Ovary (tissue), 3 donors: ENCODE results near the gene RPL10.

Source experiments
- EP300 ChIP-seq: sonication (generic); formaldehyde crosslinking; IDR thresholded peaks from one replicate; pipeline ENCODE4 v1.6.1; 2017; ENCODE audit warnings: antibody characterized with exemption
- POLR2A ChIP-seq: fragments of 450-650 bp; IDR thresholded peaks from one replicate; pipeline ENCODE4 v1.6.1; 2017; ENCODE audit warnings: antibody characterized with exemption, mild to moderate bottlenecking, moderate library complexity
- TF ChIP-seq, protein P1 (sequence below), 3 donors: fragments of 450-650 bp in 2 of 3; fragments of 200-600 bp in 1 of 3; IDR thresholded peaks; one replicate each; pipeline versions ENCODE4 v1.5.1 to v1.8.0; 2016 to 2022; ENCODE audit warnings: antibody characterized with exemption in 3 of 3, mild to moderate bottlenecking in 1 of 3
- donor health status: DM: no; HTN: no; CAD: no.

DNA sequence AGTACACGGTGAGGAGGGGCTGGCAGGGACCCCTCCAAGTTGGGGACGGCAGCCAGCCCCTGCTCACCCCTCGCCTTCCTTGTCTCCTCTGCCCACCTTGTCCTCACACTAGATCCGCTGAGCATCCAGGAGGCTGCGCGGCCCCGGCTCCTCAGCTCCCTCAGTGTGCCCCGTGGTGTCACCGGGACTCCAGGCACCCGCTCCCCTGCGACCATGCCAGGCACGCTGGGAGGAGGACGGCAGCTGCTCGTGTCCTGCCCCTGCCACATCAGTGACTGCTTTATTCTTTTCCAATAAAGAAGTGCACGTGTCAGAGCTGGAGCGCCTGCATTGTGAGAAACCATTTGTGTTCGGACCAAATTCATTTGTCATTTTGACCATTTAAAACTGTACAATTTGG lies 52.1 kb downstream of the RPL10 start:
- TF ChIP-seq, protein P1, sequence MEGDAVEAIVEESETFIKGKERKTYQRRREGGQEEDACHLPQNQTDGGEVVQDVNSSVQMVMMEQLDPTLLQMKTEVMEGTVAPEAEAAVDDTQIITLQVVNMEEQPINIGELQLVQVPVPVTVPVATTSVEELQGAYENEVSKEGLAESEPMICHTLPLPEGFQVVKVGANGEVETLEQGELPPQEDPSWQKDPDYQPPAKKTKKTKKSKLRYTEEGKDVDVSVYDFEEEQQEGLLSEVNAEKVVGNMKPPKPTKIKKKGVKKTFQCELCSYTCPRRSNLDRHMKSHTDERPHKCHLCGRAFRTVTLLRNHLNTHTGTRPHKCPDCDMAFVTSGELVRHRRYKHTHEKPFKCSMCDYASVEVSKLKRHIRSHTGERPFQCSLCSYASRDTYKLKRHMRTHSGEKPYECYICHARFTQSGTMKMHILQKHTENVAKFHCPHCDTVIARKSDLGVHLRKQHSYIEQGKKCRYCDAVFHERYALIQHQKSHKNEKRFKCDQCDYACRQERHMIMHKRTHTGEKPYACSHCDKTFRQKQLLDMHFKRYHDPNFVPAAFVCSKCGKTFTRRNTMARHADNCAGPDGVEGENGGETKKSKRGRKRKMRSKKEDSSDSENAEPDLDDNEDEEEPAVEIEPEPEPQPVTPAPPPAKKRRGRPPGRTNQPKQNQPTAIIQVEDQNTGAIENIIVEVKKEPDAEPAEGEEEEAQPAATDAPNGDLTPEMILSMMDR (IDR thresholded peaks at IDR 0.05), result no peak
- TF ChIP-seq POLR2A (no peak), EP300 (no peak)
